Activated effector memory CD4-positive, alpha-beta T cell treated with anti-CD3 and anti-CD28 coated beads, Interleukin-2, amount 50 U/mL, for 16 hours (primary cell): ENCODE measurements around the gene SLC7A5.
"Not testable (repeated sequence)": the region's sequence is repeated elsewhere in the genome, so short reads cannot be mapped to it uniquely, and the experiment has no call there.

Experiments used
- DNase-seq: peaks from one replicate; pipeline ENCODE4 v3.0.0-alpha.2; 2020

Gene SLC7A5

DNA sequence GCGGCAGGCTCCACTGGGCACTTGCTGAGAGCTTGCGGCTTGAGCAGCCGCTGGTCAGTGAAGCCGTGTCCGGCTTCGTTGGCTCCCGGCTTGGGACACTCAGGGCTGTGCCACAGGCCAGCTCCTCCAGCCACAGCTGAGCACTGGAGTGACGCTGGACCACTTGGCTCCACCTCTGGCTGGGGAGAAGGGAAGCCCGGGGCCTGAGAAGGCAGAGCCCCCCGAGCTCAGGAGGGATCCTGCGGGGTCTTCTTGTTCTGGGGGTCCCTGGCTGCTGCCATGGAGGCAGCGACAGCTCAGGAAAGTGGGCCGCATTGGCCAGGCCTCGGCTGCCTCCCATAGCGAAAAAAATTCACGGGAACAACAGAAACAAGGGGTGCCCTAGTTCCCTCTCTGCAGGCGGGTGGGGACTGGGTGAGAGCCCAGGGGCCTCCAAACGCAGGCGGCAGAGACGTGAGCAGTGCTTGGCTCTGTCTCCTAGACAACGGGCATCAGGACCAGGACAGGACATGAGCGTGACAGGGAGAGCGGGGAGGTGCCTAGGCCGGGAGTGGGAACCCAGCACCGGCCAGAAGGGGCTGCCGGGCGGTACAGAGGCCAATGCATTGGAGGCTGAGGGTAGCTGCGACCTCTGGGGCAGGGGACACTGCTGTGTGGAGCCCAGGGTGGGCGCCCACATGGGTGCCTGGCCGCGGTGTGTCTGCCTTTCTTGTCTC is 37.7 kb downstream of the SLC7A5 start:
- DNase-seq = no peak

DNA sequence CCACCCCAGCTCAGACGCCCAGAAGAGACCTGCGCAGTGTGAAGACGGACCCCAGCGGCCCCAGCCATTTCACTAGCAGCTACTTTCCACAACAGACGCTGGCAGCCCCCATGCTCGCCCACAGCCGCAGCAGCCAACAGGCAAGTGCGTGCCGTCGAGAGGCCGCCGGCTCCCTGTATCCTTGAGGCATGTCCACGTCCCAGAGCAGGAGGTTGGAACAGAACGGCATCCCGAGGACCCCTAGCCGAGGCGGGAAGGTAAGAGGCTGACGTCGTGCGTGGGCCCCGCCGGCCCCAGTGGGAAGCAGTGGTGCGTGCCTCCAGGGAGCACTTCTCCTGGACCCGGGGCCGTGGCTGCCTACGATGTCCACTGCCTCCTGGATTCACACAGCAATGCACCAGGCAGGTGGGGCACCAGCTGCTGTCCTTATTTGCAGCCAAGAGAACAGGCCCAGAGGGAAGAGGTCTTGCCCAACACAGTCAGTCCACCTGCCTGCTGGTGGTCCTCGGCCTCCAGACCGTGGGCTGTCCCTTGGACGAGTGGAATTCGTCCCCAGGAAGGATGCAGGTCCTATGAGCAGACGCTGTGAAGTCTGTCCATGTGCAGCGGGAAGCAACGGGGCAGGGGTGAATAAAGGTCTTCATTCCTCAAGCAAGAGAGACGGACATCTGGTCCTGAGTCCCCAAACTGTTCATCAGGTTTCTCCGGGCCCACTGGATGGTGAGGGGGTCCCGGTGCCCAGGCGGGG is 38.5 kb downstream of the SLC7A5 start:
- no peak for DNase-seq

DNA sequence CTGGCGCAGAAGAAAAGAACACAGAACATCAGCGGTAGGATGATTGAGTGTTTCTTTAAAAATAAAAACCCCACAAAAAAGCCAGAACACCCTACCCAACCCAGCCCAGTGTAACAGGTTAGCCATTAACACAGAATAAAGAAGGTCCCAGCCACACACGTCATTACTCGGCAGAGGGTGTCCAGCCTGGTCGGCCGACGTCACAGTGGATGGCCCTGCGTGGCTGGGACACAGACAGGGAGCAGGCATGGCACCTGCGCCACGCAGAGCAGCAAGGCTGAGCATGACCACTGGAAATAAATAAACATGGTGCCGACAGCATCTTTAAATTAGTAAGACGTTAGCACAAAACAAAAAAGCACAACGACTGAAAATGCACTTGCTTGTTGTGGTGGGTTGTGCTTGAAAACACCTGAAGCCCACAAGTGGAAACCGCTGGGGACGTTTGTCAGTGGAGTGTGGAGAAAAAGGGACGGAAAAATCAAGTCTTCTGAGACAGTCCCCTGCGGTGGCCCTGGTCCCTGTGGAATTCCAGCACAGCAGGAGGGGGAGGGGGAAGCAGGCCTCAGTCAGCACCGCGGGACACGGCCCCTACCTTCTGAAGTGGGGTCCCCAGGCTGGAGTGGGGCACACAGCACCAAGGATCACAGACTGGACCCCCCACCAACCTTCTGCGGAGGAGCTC is 39.2 kb downstream of the SLC7A5 start:
- no peak for DNase-seq

DNA sequence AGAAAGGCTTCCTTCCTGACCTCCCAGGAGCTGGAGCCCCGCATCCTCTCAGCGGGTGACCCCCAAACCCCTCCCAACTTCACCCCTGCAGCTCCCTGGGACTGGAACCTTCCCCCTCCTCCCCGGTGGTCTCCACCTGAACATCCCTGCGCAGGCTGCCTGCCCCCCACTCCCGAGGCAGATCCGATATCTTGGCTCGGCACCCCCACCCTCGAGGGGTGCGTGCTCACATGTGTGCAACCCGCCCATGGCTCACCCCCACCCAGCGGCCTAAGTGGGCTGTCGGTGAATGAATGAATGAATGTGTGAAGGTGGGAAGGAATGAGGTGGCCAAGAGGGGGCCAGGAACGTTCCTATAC is 39.7 kb downstream of the SLC7A5 start:
- no peak for DNase-seq

DNA sequence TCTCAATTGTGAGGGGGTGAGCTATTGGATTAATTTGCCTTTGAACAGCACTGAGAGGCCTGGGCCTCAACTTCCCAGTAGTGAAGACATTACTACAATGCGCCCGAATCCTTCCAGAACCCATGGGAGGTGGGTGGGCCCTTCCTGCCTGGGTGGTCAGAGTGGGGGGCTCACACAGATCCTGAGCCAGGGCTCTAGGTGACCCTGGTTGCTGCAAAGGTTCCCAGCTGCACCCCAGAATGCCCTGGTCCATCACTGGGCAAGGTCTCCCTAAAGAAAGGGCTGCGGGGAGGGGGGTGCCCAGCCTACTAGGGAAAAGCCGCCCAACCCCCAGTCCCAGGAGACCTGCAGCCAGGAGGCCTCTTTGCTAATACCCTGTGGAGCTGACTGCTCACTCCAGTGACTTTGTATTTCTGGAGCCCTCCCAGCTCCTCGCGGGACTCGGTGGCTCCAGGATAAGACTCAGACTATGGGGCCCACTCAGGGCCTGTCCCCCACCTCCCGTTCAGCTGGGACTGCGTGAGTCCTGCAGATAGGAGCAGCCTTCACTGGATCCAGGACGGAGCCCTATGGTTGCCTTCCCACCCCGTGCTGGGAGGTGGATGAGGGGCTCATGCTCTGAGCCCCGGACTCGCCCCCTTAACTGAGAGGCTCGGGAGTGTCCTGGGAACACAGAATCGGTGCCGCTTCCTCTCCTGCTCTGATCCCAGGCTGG is 40.2 kb downstream of the SLC7A5 start:
- DNase-seq = no peak

DNA sequence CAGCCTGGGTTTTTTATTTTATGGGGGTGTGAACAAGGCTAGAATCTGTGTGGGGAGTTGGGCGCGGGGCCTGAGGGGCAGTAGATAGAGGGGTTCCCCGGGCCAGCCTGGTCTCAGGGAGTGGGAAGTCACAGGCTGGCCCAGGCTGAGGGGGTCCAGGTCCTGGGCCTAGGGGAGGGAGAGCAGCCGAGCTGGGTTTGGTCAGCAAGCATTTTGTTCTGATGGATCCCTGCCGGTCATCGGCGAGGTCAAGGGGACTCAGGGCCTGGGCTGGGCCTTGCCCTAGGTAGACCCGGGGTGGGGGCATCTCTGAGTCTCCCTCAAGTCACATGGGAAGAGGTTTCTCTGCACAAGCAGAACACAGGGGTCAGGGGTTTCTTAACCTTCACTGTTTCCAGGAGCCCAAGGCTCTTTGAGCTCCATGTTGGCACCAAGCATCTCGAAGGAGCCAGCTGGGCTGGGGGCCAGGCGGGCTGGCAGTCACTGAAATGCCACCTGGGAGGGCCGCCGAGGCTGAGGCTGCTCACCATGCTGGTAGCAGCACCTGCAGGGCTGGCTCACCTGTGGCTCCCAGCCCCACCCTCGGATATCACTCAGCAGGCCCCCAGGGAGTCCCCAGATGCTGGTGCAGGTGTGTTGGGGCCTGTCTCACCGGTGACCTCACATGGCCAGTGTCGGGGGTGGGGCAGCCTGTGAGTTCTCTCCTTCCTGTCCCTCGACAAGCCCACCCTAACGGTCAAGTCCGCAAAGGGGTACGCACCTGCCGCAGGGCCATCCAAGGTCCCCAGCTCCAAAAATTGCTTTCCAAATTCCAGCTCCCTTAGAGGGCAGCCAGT is 41.0 kb downstream of the SLC7A5 start:
- DNase-seq = no peak

DNA sequence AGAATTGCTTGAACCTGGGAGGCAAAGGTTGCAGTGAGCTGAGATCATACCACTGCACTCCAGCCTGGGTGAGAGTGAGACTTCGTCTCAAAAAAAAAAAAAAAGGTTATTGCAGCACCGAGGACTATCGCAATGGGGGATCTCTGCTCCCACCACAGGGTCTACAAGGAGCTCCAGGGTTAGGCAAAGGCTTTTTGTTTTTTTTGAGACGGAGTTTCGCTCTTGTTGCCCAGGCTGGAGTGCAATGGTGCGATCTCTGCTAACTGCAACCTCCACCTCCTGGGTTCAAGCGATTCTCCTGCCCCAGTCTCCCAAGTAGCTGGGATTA is 41.8 kb downstream of the SLC7A5 start:
- DNase-seq = not testable (repeated sequence)

DNA sequence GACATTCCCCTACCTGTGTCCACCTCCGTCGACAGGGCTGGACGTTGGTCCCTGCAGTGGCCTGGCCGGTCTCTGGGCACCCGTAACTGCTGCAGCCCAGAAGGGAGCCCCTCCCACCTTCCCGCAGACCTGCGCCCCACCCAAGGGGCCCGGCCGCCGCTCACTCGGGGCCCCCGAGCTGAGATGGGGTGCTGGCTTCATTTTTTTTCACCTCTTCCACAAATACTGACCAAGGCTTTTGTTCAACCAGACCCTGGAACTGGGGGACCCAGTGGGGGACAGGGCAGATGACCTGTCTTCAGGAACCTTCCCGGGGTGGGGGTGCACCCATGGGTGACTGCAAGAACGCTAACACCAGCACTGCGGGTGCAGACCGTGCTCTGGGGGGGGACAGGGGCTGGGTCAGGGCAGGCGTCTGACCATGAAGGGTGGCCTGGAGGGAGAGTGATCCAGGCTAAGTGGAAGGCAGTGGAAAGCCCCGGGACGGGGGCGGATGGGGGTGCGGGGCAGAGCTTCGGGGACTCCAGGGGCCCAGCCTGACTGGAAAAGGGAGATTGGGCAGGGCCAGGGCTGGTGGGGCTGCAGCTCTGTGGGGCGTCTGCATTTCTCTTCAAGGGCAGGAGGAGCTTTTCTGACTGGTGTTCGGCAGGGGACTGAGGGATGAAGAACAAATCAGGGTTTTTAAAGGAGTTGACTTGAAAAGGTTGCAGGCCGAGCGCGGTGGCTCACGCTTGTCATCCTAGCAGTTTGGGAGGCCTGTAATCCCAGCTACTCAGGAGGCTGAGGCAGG is 42.3 kb downstream of the SLC7A5 start:
- no peak for DNase-seq

DNA sequence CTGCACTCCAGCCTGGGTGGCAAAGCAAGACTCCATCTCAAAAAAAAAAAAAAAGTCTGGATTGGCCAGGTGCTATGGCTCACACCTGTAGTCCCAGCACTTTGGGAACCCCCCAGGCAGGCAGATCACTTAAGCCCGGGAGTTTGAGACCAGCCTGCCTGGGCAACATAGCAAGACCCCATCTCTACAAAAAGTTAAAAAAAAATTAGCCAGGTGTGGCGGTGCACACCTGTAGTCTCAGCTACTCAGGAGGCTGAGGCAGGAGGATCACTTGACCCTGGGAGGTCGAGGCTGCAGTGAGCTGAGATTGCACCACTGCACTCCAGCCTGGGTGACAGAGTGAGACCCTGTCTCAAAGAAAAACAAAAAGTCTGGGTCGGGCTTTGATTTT is 42.9 kb downstream of the SLC7A5 start:
- DNase-seq = not testable (repeated sequence)

DNA sequence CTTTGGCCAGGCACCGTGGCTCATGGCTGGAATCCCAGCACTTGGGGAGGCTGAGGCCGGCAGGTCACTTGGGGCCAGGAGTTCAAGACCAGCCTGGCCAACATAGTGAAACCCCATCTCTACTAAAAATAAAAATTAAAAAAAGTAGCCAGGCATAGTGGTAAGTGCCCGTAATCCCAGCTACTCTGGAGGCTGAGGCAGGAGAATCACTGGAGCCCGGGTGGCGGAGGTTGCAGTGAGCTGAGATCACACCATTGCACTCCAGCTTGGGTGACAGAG is 43.5 kb downstream of the SLC7A5 start:
- DNase-seq = not testable (repeated sequence)

DNA sequence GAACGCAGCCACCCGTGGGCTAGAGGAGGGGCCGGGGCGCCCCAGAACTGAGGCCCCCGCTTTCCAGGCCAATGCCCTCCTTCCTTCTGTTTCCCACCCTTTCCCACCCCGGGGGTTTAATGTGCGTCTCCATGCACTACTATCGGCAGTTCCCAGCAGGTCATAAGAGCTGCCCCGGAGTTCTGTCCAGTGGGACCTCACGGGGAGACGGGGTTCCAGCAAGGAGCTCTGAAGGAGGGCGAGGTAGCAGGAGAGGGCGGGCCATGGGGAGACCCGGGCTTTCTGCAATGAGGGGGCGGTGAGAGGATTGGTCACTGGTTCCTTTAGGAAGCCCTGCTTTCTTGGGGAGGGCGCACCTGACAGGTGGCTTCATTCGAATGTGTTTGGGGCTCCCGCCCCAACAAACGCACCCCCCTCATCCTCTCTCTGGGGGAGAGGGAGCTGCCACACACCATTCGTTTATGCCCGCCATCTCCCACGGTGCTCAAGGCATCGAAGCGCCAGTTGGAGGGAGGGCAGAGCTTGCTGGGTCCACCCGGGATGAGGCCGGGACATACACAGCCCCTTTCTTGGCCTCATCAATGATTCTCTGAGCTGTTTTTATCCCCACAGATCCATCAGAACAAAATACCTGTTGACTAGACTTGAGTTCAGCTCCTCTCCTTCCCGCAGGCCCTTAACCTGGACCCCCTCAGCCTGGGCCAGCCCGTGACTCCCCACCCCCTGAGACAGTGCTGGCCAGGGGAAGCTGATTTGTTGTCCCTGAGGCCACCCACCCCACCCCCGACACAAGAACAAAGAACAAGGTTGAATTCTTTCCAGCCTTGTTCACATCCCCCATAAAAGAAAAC is 44.1 kb downstream of the SLC7A5 start:
- DNase-seq = no peak

DNA sequence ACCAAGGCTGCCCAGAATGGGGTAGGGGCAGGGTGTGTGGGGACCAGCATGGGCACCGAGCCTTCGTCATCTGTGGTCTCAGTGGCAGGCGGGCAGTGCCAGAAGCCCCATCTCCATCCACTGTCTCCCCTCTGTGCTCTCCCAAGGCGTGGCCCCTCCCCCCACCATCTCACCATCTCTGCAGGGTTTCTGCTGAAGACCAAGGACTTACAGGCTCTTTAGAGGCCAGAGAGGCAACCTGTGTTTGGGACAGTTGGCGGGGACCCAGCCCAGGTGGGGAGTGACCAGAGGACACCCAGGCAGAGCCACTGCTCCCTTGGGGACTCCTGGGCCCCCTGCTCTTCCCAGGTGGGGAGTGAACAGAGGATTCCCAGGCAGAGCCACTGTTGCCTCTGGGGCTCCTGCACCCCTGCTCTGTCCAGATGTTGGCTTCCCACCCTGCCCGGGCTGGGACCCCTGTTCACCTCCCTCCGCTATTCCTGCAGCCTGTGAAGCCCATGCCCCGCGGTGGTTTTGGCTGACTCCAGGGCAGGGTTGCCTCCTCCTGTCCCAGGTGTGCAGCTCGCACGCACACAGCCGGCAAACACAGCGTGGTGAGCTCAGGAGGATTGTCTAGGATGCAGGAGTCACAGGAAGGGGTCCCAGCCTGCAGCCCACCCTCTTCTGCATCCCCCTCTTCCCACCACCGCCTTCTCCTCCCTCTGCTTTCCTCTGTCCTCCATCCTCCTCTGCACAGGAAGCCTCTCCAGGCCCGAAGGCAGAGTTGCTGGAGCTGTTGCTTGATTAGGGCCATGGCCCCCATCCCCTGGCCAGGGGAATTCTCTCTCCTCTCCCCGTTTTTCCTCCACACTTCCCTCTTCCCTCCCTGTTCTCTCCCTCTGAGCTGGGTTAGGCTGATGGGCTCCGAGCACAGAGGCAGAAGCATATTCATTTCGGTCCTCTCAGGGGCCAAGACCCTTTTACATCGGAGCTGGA is 45.0 kb downstream of the SLC7A5 start:
- no peak for DNase-seq

DNA sequence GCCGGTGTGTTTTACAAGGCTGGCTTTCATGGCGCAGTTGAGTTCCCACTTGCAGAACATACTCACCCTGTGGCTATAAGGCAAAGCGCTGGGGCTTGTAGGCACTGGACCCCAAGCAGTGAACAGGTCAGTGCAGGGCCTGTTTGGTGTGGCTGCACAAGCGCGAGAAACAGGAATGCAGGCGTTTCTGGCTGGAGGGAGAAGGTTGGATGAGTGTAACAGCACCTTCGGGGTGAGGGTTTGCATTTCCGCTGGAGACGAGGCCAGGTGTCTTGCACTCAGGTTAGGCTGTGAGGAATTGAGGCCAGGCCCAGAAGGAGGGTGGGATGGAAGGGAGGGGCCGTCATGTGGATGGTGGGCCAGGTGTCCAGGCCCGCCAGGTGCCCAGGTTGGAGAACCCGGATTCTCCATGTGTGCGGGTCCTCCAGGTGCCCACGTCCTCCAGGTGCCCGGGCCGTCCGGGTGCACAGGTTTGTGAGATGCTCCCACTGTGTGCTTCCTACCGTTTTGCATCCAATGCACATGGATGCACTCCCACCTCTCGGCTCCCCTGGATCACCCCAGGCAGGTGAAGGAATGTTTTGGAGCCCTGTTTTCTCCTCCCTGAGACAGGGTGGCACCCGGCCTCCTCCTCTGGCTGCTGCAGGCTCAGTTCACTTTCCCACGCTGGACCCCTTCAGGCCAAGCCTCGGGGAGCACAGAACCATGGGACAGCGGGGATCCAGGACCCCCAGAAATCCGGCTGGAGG is 46.0 kb downstream of the SLC7A5 start:
- DNase-seq = no peak

DNA sequence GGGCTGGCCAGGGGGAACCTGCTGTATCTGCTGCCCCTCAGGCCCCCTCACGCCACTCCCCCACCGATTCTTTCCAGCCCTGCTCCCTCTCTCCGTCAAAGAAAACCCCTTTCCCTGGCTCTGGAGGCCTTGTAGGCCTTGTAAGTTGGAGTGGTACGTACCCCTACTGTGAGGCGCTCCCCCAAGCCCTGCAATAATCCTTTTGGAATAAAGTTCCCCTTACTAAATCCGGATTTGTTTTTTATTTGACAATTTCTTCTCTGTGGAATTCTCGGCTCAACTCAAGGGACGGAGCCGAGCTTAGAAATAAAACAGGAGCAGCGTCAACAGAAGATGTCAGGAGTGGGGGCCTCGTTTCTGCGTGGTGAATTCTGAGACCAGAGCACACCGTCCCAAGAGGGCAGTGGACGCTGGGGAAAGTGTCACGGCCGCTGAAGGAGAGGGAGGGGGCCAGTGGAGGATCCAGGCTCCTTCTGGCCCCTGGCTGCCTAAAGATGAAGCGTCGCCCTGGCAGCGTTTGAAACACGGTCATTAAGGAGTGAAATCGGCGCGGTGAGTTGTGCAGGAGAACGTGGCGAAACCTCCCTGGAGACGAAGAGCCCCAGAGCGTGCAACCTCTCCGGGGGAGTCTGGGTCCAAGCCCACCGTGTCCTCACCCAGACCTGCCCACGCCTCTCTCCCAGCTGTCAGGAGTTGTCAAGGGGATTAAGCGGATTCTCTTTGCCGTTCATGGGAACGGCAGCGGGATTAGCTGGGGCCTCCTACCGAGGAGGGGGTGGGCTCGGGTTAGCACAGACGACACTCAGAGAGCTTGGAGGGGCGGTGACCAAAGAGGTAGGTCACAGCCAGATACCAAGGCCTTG is 47.0 kb downstream of the SLC7A5 start:
- DNase-seq = no peak

DNA sequence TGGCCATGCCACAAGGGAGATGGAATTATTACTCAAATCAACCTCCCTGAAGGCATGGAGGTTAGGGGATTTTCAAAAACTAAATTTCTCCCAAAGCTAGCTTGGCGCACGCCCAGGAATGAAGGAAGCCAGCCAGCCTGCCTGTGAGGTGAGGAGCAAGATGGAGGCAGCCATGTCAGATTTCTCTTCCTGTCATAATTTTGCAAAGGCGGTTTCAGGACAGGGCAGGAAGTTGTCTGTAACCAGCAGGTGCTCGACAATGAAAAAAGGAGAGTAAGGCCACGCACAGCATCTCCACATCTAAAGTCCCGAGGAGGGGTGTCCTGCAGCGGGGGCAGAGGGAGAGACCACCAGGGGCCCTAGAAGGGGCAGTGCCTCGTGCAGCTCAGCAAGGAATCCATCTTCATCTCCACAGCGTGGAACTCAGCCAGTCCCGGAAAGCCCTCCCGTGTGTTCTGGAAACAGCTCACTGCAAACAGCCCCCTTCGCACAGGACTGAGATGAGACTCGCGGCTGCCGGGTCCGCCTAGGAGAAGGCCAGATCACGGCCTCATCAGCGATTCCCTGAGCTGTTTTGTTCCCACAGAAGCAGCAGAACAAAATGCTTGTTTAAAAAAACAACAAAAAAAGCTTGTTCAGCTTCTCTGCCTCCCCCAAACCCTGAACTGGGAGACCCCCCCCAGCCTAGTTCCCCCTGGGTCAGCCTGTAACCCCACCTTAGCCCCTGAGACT is 47.8 kb downstream of the SLC7A5 start:
- DNase-seq = no peak

DNA sequence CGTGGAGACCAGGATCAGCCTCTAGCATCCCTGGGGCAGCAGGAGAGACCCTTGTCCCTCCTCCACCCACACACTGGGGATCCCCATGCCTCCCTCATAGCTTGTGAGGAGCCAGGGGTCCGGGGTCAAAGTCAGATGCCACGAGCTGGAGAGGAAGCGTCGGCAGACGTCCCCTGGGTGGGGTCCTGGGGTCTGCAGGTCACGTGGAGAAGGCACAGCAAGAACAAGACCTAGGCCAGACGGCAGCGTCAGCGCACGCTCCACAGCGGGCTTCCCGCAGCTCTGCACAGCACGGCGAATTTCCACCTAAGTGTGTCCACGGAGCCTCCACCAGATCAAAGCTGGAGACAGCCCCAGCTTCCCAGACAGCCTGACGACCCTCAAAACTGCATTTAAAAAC is 49.3 kb downstream of the SLC7A5 start:
- no peak for DNase-seq

DNA sequence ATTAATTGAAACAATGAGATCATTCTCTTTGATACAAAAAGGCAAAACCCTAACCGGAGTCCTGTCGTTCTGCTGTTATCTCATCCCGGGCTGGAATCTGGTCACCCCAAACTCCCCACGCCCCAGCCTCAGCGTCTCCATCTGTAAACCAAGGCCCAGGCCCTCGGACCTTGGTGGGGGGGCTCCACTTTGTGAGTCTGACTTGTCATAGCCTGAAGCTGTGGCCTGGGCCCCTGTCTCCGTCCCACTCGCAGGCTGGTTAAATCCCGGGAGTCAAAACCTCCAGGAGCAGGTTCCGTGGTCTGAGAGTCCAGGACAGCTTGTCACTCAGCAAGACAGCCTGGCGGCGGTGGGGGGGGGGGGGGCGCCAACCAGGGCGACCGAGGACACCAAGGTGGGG is 50.0 kb downstream of the SLC7A5 start:
- DNase-seq = no peak
